ENCODE measurements around the gene TEX44. TPM values are rescaled to one million over a fixed set of nuclear protein-coding genes. Genes with fewer than 3 reads are reported as not detected.
A peak's percentile ranks its signal among the peaks of the same experiment; 100 is the strongest.

TEX44 gene
- total RNA-seq, 1 donor from 2014 or later, result not detected

GRCh38 chr2:231633241-231633976 lies 40.7 kb downstream of the TEX44 start:
- FAIRE-seq (peak; percentile 64), DNase-seq (ENCODE audit: low read depth) (no peak)
- no peak for TF ChIP-seq CTCF (IDR thresholded peaks at IDR 0.05; ENCODE audit: insufficient read depth, low read length, severe bottlenecking)
- Histone ChIP-seq H3K4me3 (ENCODE audit: low read depth, low read length) (no peak overlapping the region), H3K27me3 (ENCODE audit: control insufficient read depth, insufficient read depth, low read length) (no peaks in the 10 kb centered on the region), H3K36me3 (ENCODE audit: control insufficient read depth, insufficient read depth, low read length) (no peaks in the 10 kb centered on the region)

- H3K36me3 ChIP-seq (ENCODE audit: control insufficient read depth, insufficient read depth, low read length), result no peaks in the 10 kb centered on the region
- TF ChIP-seq CTCF (IDR thresholded peaks at IDR 0.05; ENCODE audit: insufficient read depth, low read length, severe bottlenecking), result no peak
- DNase-seq (ENCODE audit: low read depth), result no peak
- FAIRE-seq, result no peak
- H3K27me3 ChIP-seq (ENCODE audit: control insufficient read depth, insufficient read depth, low read length), result no peaks in the 10 kb centered on the region
- H3K4me3 ChIP-seq (ENCODE audit: low read depth, low read length), result no peak overlapping the region
These were observed 41.7 kb downstream of the TEX44 start for GRCh38 chr2:231634412-231634811.

GRCh38 chr2:231634951-231635875 lies 42.5 kb downstream of the TEX44 start:
- no peak for FAIRE-seq
- Histone ChIP-seq H3K36me3 (ENCODE audit: control insufficient read depth, insufficient read depth, low read length) (no peaks in the 10 kb centered on the region), H3K4me3 (ENCODE audit: low read depth, low read length) (no peak overlapping the region), H3K27me3 (ENCODE audit: control insufficient read depth, insufficient read depth, low read length) (no peaks in the 10 kb centered on the region)
- no peak for TF ChIP-seq CTCF (IDR thresholded peaks at IDR 0.05; ENCODE audit: insufficient read depth, low read length, severe bottlenecking)
- DNase-seq (ENCODE audit: low read depth), result peak; percentile 36

GRCh38 chr2:231640241-231640640 lies 47.6 kb downstream of the TEX44 start:
- no peak for TF ChIP-seq CTCF (IDR thresholded peaks at IDR 0.05; ENCODE audit: insufficient read depth, low read length, severe bottlenecking)
- H3K27me3 ChIP-seq (ENCODE audit: control insufficient read depth, insufficient read depth, low read length), result no peaks in the 10 kb centered on the region
- DNase-seq (ENCODE audit: low read depth) (no peak), FAIRE-seq (no peak)
- no peaks in the 10 kb centered on the region for H3K36me3 ChIP-seq (ENCODE audit: control insufficient read depth, insufficient read depth, low read length)
- no peak overlapping the region for H3K4me3 ChIP-seq (ENCODE audit: low read depth, low read length)

- FAIRE-seq (no peak), DNase-seq (ENCODE audit: low read depth) (no peak)
- TF ChIP-seq CTCF (IDR thresholded peaks at IDR 0.05; ENCODE audit: insufficient read depth, low read length, severe bottlenecking), result no peak
- H3K36me3 ChIP-seq (ENCODE audit: control insufficient read depth, insufficient read depth, low read length), result no peaks in the 10 kb centered on the region
- no peak overlapping the region for H3K4me3 ChIP-seq (ENCODE audit: low read depth, low read length)
- H3K27me3 ChIP-seq (ENCODE audit: control insufficient read depth, insufficient read depth, low read length), result no peaks in the 10 kb centered on the region
These were observed 48.0 kb downstream of the TEX44 start for GRCh38 chr2:231640641-231641111.
